HG03175 (cell line): ENCODE data around the gene SACS.
"Not testable (repeated sequence)": the region's sequence is repeated elsewhere in the genome, so short reads cannot be mapped to it uniquely, and the experiment has no call there.

Source experiments
- ATAC-seq: cut with Tn5 transposase; IDR thresholded peaks from one replicate; pipeline ENCODE4 v1.9.1; 2021; ENCODE audit warnings: mild to moderate bottlenecking, moderate library complexity; ENCODE audit not compliant: unreplicated experiment

The SACS gene

GRCh38 chr13:23456437-23457210, 23.1 kb upstream of the SACS start:
- no peak for ATAC-seq

- no peak for ATAC-seq
Observed at GRCh38 chr13:23455401-23456185, 22.1 kb upstream of the SACS start.

GRCh38 chr13:23453132-23453531, 19.6 kb upstream of the SACS start:
- ATAC-seq: no peak

- ATAC-seq: no peak
Observed at GRCh38 chr13:23450340-23451046, 17.0 kb upstream of the SACS start.

GRCh38 chr13:23449398-23450162, 16.1 kb upstream of the SACS start:
- no peak for ATAC-seq

- no peak for ATAC-seq
Observed at GRCh38 chr13:23447927-23448326, 14.4 kb upstream of the SACS start.

GRCh38 chr13:23445794-23446193, 12.3 kb upstream of the SACS start:
- ATAC-seq: no peak

- no peak for ATAC-seq
Observed at GRCh38 chr13:23443878-23444277, 10.4 kb upstream of the SACS start.

GRCh38 chr13:23443110-23443509, 9.6 kb upstream of the SACS start:
- no peak for ATAC-seq

- ATAC-seq: no peak
Observed at GRCh38 chr13:23440821-23441618, 7.5 kb upstream of the SACS start.

GRCh38 chr13:23440324-23440723, 6.8 kb upstream of the SACS start:
- ATAC-seq: not testable (repeated sequence)

- ATAC-seq: no peak
Observed at GRCh38 chr13:23437916-23438315, 4.4 kb upstream of the SACS start.

GRCh38 chr13:23436680-23437079, 3.2 kb upstream of the SACS start:
- ATAC-seq: no peak

GRCh38 chr13:23434491-23434890, 989 bp upstream of the SACS start:
- no peak for ATAC-seq

GRCh38 chr13:23432626-23433025, 876 bp downstream of the SACS start:
- ATAC-seq: no peak

- ATAC-seq: no peak
Observed at GRCh38 chr13:23430664-23431063, 2.8 kb downstream of the SACS start.

GRCh38 chr13:23427881-23428528, 5.5 kb downstream of the SACS start:
- ATAC-seq: no peak

- no peak for ATAC-seq
Observed at GRCh38 chr13:23427342-23427843, 6.1 kb downstream of the SACS start.

- ATAC-seq: no peak
Observed at GRCh38 chr13:23421596-23421995, 11.9 kb downstream of the SACS start.
